Muscle layer of colon (tissue), 2 donors: ENCODE data around the gene CCM2.

Source experiments
- H3K27ac ChIP-seq: one replicate; pipeline ENCODE4 v1.7.0; 2013; ENCODE audit warnings: low read depth, mild to moderate bottlenecking, low read length, moderate library complexity
- H3K27me3 ChIP-seq, 2 donors: one replicate each; pipeline ENCODE4 v1.7.0; 2013; ENCODE audit warnings: low read length in 2 of 2, mild to moderate bottlenecking in 2 of 2; ENCODE audit not compliant: insufficient read depth in 2 of 2, control insufficient read depth in 1 of 2
- H3K36me3 ChIP-seq: one replicate; pipeline ENCODE4 v1.7.0; 2013; ENCODE audit warnings: mild to moderate bottlenecking, low read length; ENCODE audit not compliant: insufficient read depth
- H3K4me1 ChIP-seq: one replicate; pipeline ENCODE4 v1.7.0; 2013; ENCODE audit warnings: mild to moderate bottlenecking, low read length; ENCODE audit not compliant: insufficient read depth
- H3K4me3 ChIP-seq, 2 donors: one replicate each; pipeline ENCODE4 v1.7.0; 2013; ENCODE audit warnings: low read length in 2 of 2, low read depth in 1 of 2, mild to moderate bottlenecking in 1 of 2, moderate library complexity in 1 of 2
- H3K9ac ChIP-seq: one replicate; pipeline ENCODE4 v1.7.0; 2013; ENCODE audit warnings: low read length
- H3K9me3 ChIP-seq: one replicate; pipeline ENCODE4 v1.7.0; 2013; ENCODE audit warnings: mild to moderate bottlenecking, low read length
- donor health status: abdominal sarcoma.
- donor health status: Adenocarcinoma of cecum.

The CCM2 gene

GRCh38 chr7:44963364-44964290 is 36.4 kb upstream of the CCM2 start:
- Histone ChIP-seq H3K27me3 (peaks cover 0 to 8% of the 10 kb centered on the region in 2 donors), H3K9ac (no peak overlapping the region), H3K4me3 (peak overlapping the region; percentile 38 to 54), H3K27ac (no peak overlapping the region), H3K9me3 (no peaks in the 10 kb centered on the region), H3K36me3 (no peaks in the 10 kb centered on the region), H3K4me1 (no peaks in the 10 kb centered on the region)

- H3K9me3 ChIP-seq = no peaks in the 10 kb centered on the region
- no peak overlapping the region for H3K27ac ChIP-seq
- no peaks in the 10 kb centered on the region for H3K36me3 ChIP-seq
- H3K27me3 ChIP-seq = peaks cover 0 to 8% of the 10 kb centered on the region in 2 donors
- H3K4me1 ChIP-seq = no peaks in the 10 kb centered on the region
- H3K9ac ChIP-seq = no peak overlapping the region
- H3K4me3 ChIP-seq = no peak overlapping the region
These were observed 35.6 kb upstream of the CCM2 start for GRCh38 chr7:44964384-44964830.

- Histone ChIP-seq H3K4me3 (no peak overlapping the region), H3K9me3 (no peaks in the 10 kb centered on the region), H3K36me3 (no peaks in the 10 kb centered on the region), H3K27me3 (peaks cover 0 to 8% of the 10 kb centered on the region in 2 donors), H3K4me1 (no peaks in the 10 kb centered on the region), H3K9ac (no peak overlapping the region), H3K27ac (no peak overlapping the region)
These were observed 35.1 kb upstream of the CCM2 start for GRCh38 chr7:44964831-44965440.

- Histone ChIP-seq H3K27ac (no peak overlapping the region), H3K4me3 (no peak overlapping the region), H3K9ac (no peak overlapping the region), H3K9me3 (no peaks in the 10 kb centered on the region), H3K36me3 (no peaks in the 10 kb centered on the region), H3K4me1 (no peaks in the 10 kb centered on the region), H3K27me3 (peaks cover 0 to 8% of the 10 kb centered on the region in 2 donors)
These were observed 34.5 kb upstream of the CCM2 start for GRCh38 chr7:44965441-44965903.

- Histone ChIP-seq H3K36me3 (no peaks in the 10 kb centered on the region), H3K4me1 (no peaks in the 10 kb centered on the region), H3K9ac (no peak overlapping the region), H3K27ac (no peak overlapping the region), H3K27me3 (peaks cover 0 to 8% of the 10 kb centered on the region in 2 donors), H3K9me3 (no peaks in the 10 kb centered on the region), H3K4me3 (no peak overlapping the region)
These were observed 33.9 kb upstream of the CCM2 start for GRCh38 chr7:44965937-44966730.

- Histone ChIP-seq H3K9ac (no peak overlapping the region), H3K9me3 (no peaks in the 10 kb centered on the region), H3K4me3 (no peak overlapping the region), H3K27me3 (peaks cover 0 to 5% of the 10 kb centered on the region in 2 donors), H3K4me1 (no peaks in the 10 kb centered on the region), H3K27ac (no peak overlapping the region), H3K36me3 (no peaks in the 10 kb centered on the region)
These were observed 33.1 kb upstream of the CCM2 start for GRCh38 chr7:44966731-44967538.

- Histone ChIP-seq H3K36me3 (no peaks in the 10 kb centered on the region), H3K4me1 (no peaks in the 10 kb centered on the region), H3K9ac (no peak overlapping the region), H3K27ac (no peak overlapping the region), H3K4me3 (no peak overlapping the region), H3K9me3 (no peaks in the 10 kb centered on the region), H3K27me3 (no peaks in the 10 kb centered on the region)
These were observed 32.2 kb upstream of the CCM2 start for GRCh38 chr7:44967571-44968446.

- Histone ChIP-seq H3K27ac (no peak overlapping the region), H3K4me3 (no peak overlapping the region), H3K36me3 (no peaks in the 10 kb centered on the region), H3K27me3 (no peaks in the 10 kb centered on the region), H3K9me3 (no peaks in the 10 kb centered on the region), H3K4me1 (no peaks in the 10 kb centered on the region), H3K9ac (no peak overlapping the region)
These were observed 30.8 kb upstream of the CCM2 start for GRCh38 chr7:44969049-44969700.

GRCh38 chr7:44969701-44970522 is 30.1 kb upstream of the CCM2 start:
- no peaks in the 10 kb centered on the region for H3K27me3 ChIP-seq
- H3K4me3 ChIP-seq = no peak overlapping the region
- no peak overlapping the region for H3K9ac ChIP-seq
- H3K9me3 ChIP-seq = no peaks in the 10 kb centered on the region
- H3K27ac ChIP-seq = no peak overlapping the region
- no peaks in the 10 kb centered on the region for H3K4me1 ChIP-seq
- H3K36me3 ChIP-seq = no peaks in the 10 kb centered on the region
